Heart left ventricle (tissue), 13 donors: ENCODE data around the gene MT1A.
A peak's percentile ranks its signal among the peaks of the same experiment; 100 is the strongest.

Experiments used
- CTCF ChIP-seq, 12 donors: fragments of 200-600 bp; sonication (generic) in 4 of 12; IDR thresholded peaks; one replicate each; pipeline versions ENCODE4 v1.5.0 to v1.8.0; 2018 to 2022; ENCODE audit warnings: antibody characterized with exemption in 12 of 12, mild to moderate bottlenecking in 5 of 12
- POLR2A ChIP-seq, 2 donors: fragments of 450-650 bp; IDR thresholded peaks; one replicate each; pipeline ENCODE4 v1.6.1; 2017; ENCODE audit warnings: antibody characterized with exemption in 2 of 2, mild to moderate bottlenecking in 2 of 2, moderate library complexity in 2 of 2
- donor health status: ischemic (EF 13 %, LVEDD 7.1; RV severe dilation, severe dysfunction).
- donor health status: DM: no; HTN: yes; CAD: no.
- donor health status: DM: no; HTN: no; CAD: no.
- donor health status: ischemic (EF 25% LVEDD 6.9; RV normal size, moderate dysfunction).
- donor health status: ischemic (EF 25% LVEDD 5.7; RV mildly dilated, moderate dysfunction).
- donor health status: ischemic (EF 35%, LVEDD 5.7; RV mildly dilated, moderate dysfunction).
- donor health status: nonischemic (EF 11% LVEDD 7.7; RV severe dilation, severe dysfunction).
- donor health status: DM: yes; HTN: yes; CAD: no.
- donor health status: PGD.
- donor health status: ischemic (EF 29% LVEDD 5.4; RV normal size, mild dysfunction).
- donor health status: nonischemic (EF 23%, LVEDD 6.1; RV moderate dilation, normal function).

GRCh38 chr16:56609463-56609921, 29.0 kb upstream of the MT1A start:
- TF ChIP-seq CTCF (IDR thresholded peaks at IDR 0.05) (peak in 1 of 12 donors; percentile 3), POLR2A (IDR thresholded peaks at IDR 0.05) (no peak)
